ENCODE measurements around the gene SMG1. TPM values are rescaled to one million over a fixed set of nuclear protein-coding genes. Genes with fewer than 3 reads are reported as not detected.

SMG1 gene
- total RNA-seq, 1 experiment from 2014 or later: 96.4 TPM

- H3K4me1 ChIP-seq (ENCODE audit: insufficient read depth, low read length): no peaks in the 10 kb centered on the region
- no CpG with 5 or more reads among the region's 4 CpGs for WGBS (ENCODE audit: extremely low coverage, insufficient read length, low lambda C conversion rate)
- peaks cover 27 to 69% (median 58%) of the 10 kb centered on the region in 3 experiments for H3K36me3 Mint-ChIP-seq (ENCODE audit: insufficient read depth in 1 of 3, low read depth in 3 of 3)
- DNase-seq: no peak
- no peak overlapping the region for H2AFZ ChIP-seq (ENCODE audit: low read length)
- H3K27ac ChIP-seq (ENCODE audit: insufficient read length, low read depth, low read length): no peak overlapping the region
- H3K79me1 ChIP-seq (ENCODE audit: insufficient read depth, low read depth, low read length, poor library complexity, severe bottlenecking): no peaks in the 10 kb centered on the region
- H4K8ac ChIP-seq (replicated peaks; ENCODE audit: insufficient read length, low read depth, low read length): no peak overlapping the region
- no peaks in the 10 kb centered on the region; a peak in 1 of 5 replicates for H3K9me3 Mint-ChIP-seq
- no peaks in the 10 kb centered on the region for H3K27me3 ChIP-seq (ENCODE audit: insufficient read depth, low read length)
- H3K18ac ChIP-seq (ENCODE audit: insufficient read length, low read depth, low read length): no peak overlapping the region
- no peaks in the 10 kb centered on the region for H3K27me3 Mint-ChIP-seq (ENCODE audit: low read depth)
- H3K4me1 Mint-ChIP-seq: peaks cover 18 to 22% of the 10 kb centered on the region in 2 experiments
- no peak overlapping the region for H2BK12ac ChIP-seq (ENCODE audit: insufficient read length, low read depth, low read length)
- no peak overlapping the region for H2BK5ac ChIP-seq (ENCODE audit: insufficient read length, low read length)
- 0 out of 7 replicates have a peak overlapping the region, but pooled peaks of 1 of the 3 experiments have one; percentile 27 for H3K27ac Mint-ChIP-seq
- TF ChIP-seq CTCF (conservative IDR thresholded peaks at IDR 0.05): no peak
- no peak overlapping the region for H2AK5ac ChIP-seq (ENCODE audit: insufficient read length, low read length)
- H3K9me3 ChIP-seq (ENCODE audit: control insufficient read depth, low read depth, low read length): no peaks in the 10 kb centered on the region
- H4K20me1 ChIP-seq (ENCODE audit: control insufficient read depth, insufficient read depth, insufficient read length): no peaks in the 10 kb centered on the region
- H3T11ph ChIP-seq (ENCODE audit: low read length): no peak overlapping the region
- H3K56ac ChIP-seq (ENCODE audit: insufficient read length, low read depth, low read length): no peak overlapping the region
- H3K23ac ChIP-seq (ENCODE audit: insufficient read length, low read depth, low read length): no peak overlapping the region
- H3K4me2 ChIP-seq (ENCODE audit: insufficient read depth, insufficient read length, low read length): no peak overlapping the region
- no peak overlapping the region for H2BK20ac ChIP-seq (ENCODE audit: low read depth, low read length, poor library complexity, severe bottlenecking)
- H4K91ac ChIP-seq (ENCODE audit: insufficient read length, low read depth, low read length): no peak overlapping the region
- H3K4ac ChIP-seq (ENCODE audit: low read depth, low read length): no peak overlapping the region
- peaks cover 22% of the 10 kb centered on the region for H3K79me2 ChIP-seq (ENCODE audit: insufficient read depth, low read length)
- H3K14ac ChIP-seq (ENCODE audit: insufficient read depth, low read length): no peak overlapping the region
- no peak overlapping the region for H2BK120ac ChIP-seq (ENCODE audit: low read depth, low read length, poor library complexity, severe bottlenecking)
- H2BK15ac ChIP-seq (ENCODE audit: low read depth, low read length): no peak overlapping the region
- no peak overlapping the region for H3K9ac ChIP-seq (ENCODE audit: extremely low read depth, insufficient read length, low read length)
- H3K23me2 ChIP-seq (ENCODE audit: insufficient read length, low read depth, low read length, poor library complexity, severe bottlenecking): peaks cover 10% of the 10 kb centered on the region
- H4K5ac ChIP-seq (ENCODE audit: insufficient read length, low read depth, low read length): no peak overlapping the region
- H3K4me3 Mint-ChIP-seq: 0 out of 5 replicates have a peak overlapping the region, but pooled peaks of 1 of the 2 experiments have one; percentile 32
These were observed 128.5 kb downstream of the SMG1 start for GRCh38 chr16:18797746-18798145.
